ENCODE measurements around the gene ADNP. TPM values are rescaled to one million over a fixed set of nuclear protein-coding genes. Genes with fewer than 3 reads are reported as not detected.

The ADNP gene
- polyA plus RNA-seq, 3 donors = 114 to 155 (median 130) TPM

Other genes with a start within 250 kb of the ADNP start
- 10 to 100 TPM in 1 of 3 donors, 1 to 10 TPM in 2; 5.4 to 10.8 (median 5.5) TPM for gene RIPOR3, start 239.9 kb downstream of the ADNP start, polyA plus RNA-seq (ENCODE audit: insufficient read length in 3 of 3)
- gene PARD6B, start 199.9 kb downstream of the ADNP start, polyA plus RNA-seq (ENCODE audit: insufficient read length in 3 of 3) = 10 to 100 TPM; 18.5 to 25.7 (median 20.5) TPM
- 1 to 10 TPM; 4.6 to 5.9 (median 5.5) TPM for gene BCAS4, start 136.4 kb downstream of the ADNP start, polyA plus RNA-seq (ENCODE audit: insufficient read length in 3 of 3)
- gene DPM1, start 27.1 kb upstream of the ADNP start, polyA plus RNA-seq (ENCODE audit: insufficient read length in 3 of 3) = 10 to 100 TPM; 59.0 to 70.1 (median 62.2) TPM
- 1 to 10 TPM; 4.8 to 5.6 (median 5.4) TPM for gene MOCS3, start 27.4 kb upstream of the ADNP start, polyA plus RNA-seq (ENCODE audit: insufficient read length in 3 of 3)
- 1 to 10 TPM; 4.5 to 7.9 (median 5.7) TPM for gene KCNG1, start 91.7 kb upstream of the ADNP start, polyA plus RNA-seq (ENCODE audit: insufficient read length in 3 of 3)